ENCODE data around the gene VCL. TPM values are rescaled to one million over a fixed set of nuclear protein-coding genes. Genes with fewer than 3 reads are reported as not detected.

The VCL gene
- total and polyA plus RNA-seq, 9 of the 15 experiments (the other 6 are each of a cell fraction or from before 2014, with no cell fraction given): 29.8 to 186 (median 76.4) TPM

GRCh38 chr10:74018241-74018640 lies 20.3 kb downstream of the VCL start:
- Histone ChIP-seq H3K4me1 (replicated peaks in 1 of 2; ENCODE audit: control insufficient read depth in 2 of 2, insufficient read depth in 2 of 2, low read length in 2 of 2) (peaks cover 12 to 50% of the 10 kb centered on the region in 2 experiments), H3K4me2 (ENCODE audit: insufficient read depth, low read length) (no peak overlapping the region), H3K9ac (ENCODE audit: insufficient read depth in 1 of 2, low read depth in 2 of 2, low read length in 2 of 2) (peak overlapping the region in 1 of 2 experiments; percentile 5; a peak in 1 of 4 replicates), H3K9me3 (replicated peaks; ENCODE audit: control insufficient read depth, insufficient read depth, low read depth, low read length) (no peaks in the 10 kb centered on the region), H4K20me1 (replicated peaks; ENCODE audit: control insufficient read depth, insufficient read depth, low read length) (no peaks in the 10 kb centered on the region), H3K9me1 (ENCODE audit: control insufficient read depth, insufficient read depth, low read length) (no peaks in the 10 kb centered on the region), H3K4me3 (no peak overlapping the region), H3K27me3 (ENCODE audit: control insufficient read depth in 2 of 2, insufficient read depth in 2 of 2, low read length in 2 of 2) (no peaks in the 10 kb centered on the region), H3K36me3 (ENCODE audit: control insufficient read depth, insufficient read depth, low read length) (peaks cover 54% of the 10 kb centered on the region), H3K79me2 (ENCODE audit: control insufficient read depth, insufficient read depth, low read length) (peaks cover 90% of the 10 kb centered on the region), H3K27ac (ENCODE audit: extremely low read depth, low read depth, low read length) (peak overlapping the region; percentile 53; the same call in 2 of the 3 replicates), H2AFZ (ENCODE audit: low read depth, low read length) (no peak overlapping the region)
- FAIRE-seq: no peak
- in situ Hi-C loops (cut with MboI) (no loop called here), intact Hi-C loops (cut with micrococcal nuclease) (no loop called here)
- 83% methylated on average over 2 of the region's 2 CpGs for WGBS (ENCODE audit: insufficient coverage, low coverage, missing lambda C conversion rate)
- no peak for ATAC-seq
- ChIA-PET CTCF (ENCODE audit: low intra/inter-chr PET ratio) (no interaction called here), POLR2A (interaction anchor here (1.0 to 7.9 kb wide), 2 partner anchors 10 to 17 kb away, joined by 4 to 109 read pairs; partner anchors contain the start of gene VCL)
- TF ChIP-seq, protein P1, sequence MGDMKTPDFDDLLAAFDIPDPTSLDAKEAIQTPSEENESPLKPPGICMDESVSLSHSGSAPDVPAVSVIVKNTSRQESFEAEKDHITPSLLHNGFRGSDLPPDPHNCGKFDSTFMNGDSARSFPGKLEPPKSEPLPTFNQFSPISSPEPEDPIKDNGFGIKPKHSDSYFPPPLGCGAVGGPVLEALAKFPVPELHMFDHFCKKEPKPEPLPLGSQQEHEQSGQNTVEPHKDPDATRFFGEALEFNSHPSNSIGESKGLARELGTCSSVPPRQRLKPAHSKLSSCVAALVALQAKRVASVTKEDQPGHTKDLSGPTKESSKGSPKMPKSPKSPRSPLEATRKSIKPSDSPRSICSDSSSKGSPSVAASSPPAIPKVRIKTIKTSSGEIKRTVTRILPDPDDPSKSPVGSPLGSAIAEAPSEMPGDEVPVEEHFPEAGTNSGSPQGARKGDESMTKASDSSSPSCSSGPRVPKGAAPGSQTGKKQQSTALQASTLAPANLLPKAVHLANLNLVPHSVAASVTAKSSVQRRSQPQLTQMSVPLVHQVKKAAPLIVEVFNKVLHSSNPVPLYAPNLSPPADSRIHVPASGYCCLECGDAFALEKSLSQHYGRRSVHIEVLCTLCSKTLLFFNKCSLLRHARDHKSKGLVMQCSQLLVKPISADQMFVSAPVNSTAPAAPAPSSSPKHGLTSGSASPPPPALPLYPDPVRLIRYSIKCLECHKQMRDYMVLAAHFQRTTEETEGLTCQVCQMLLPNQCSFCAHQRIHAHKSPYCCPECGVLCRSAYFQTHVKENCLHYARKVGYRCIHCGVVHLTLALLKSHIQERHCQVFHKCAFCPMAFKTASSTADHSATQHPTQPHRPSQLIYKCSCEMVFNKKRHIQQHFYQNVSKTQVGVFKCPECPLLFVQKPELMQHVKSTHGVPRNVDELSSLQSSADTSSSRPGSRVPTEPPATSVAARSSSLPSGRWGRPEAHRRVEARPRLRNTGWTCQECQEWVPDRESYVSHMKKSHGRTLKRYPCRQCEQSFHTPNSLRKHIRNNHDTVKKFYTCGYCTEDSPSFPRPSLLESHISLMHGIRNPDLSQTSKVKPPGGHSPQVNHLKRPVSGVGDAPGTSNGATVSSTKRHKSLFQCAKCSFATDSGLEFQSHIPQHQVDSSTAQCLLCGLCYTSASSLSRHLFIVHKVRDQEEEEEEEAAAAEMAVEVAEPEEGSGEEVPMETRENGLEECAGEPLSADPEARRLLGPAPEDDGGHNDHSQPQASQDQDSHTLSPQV (IDR thresholded peaks at IDR 0.05): 0 out of 2 replicates have a peak, but pooled peaks have one; percentile 20
- no peak for TF ChIP-seq GABPB1 (CRISPR knock-in tag; IDR thresholded peaks at IDR 0.05)
- TF ChIP-seq GABPA (tag; conservative IDR thresholded peaks at IDR 0.05; ENCODE audit: low read depth): no peak
- no peak for TF ChIP-seq TCF3 (CRISPR knock-in tag; IDR thresholded peaks at IDR 0.05)
- no peak for DNase-seq (ENCODE audit: extremely low read depth in 1 of 4, low spot score in 3 of 4)
- BruUV-seq (replicated peaks): no TSS peak

All from K562 (cell line).